Skeletal muscle tissue (tissue), 4 donors: ENCODE results near the gene HADHB. TPM values are rescaled to one million over a fixed set of nuclear protein-coding genes. Genes with fewer than 3 reads are reported as not detected.
"Not testable (repeated sequence)": the region's sequence is repeated elsewhere in the genome, so short reads cannot be mapped to it uniquely, and the experiment has no call there.

Source experiments
- H3K27ac ChIP-seq: one replicate; pipeline ENCODE4 v1.7.0; 2013; ENCODE audit warnings: mild to moderate bottlenecking, low read depth, low read length, inconsistent platforms
- H3K27me3 ChIP-seq, 3 donors: one replicate each; pipeline ENCODE4 v1.7.0; 2013; ENCODE audit warnings: low read length in 3 of 3; ENCODE audit not compliant: control insufficient read depth in 3 of 3, insufficient read depth in 3 of 3
- H3K36me3 ChIP-seq, 3 donors: one replicate each; pipeline ENCODE4 v1.7.0; 2013; ENCODE audit warnings: low read length in 3 of 3; ENCODE audit not compliant: control insufficient read depth in 3 of 3, insufficient read depth in 3 of 3
- H3K4me1 ChIP-seq, 3 donors: one replicate each; pipeline ENCODE4 v1.7.0; 2013; ENCODE audit warnings: low read length in 3 of 3, mild to moderate bottlenecking in 3 of 3; ENCODE audit not compliant: control insufficient read depth in 3 of 3, insufficient read depth in 3 of 3
- H3K4me3 ChIP-seq, 3 donors: one replicate each; pipeline ENCODE4 v1.7.0; 2013; ENCODE audit warnings: low read length in 3 of 3
- H3K9ac ChIP-seq, 3 donors: one replicate each; pipeline ENCODE4 v1.7.0; 2013; ENCODE audit warnings: low read length in 3 of 3, mild to moderate bottlenecking in 3 of 3, moderate library complexity in 2 of 3, low read depth in 1 of 3
- H3K9me3 ChIP-seq, 3 donors: one replicate each; pipeline ENCODE4 v1.7.0; 2013; ENCODE audit warnings: low read length in 3 of 3; ENCODE audit not compliant: control insufficient read depth in 3 of 3
- total RNA-seq: library from RNA; depleted of rRNA; stranded (reverse); fragments of >200 nt; gene quantifications from one replicate; pipeline ENCODE4 v1.2.3, GENCODE V29; 2014
- donor health status: Osteomylitis.

HADHB gene
- total RNA-seq, 1 donor from 2014 or later: 118 TPM

GRCh38 chr2:26302846-26303245 is 58.1 kb downstream of the HADHB start:
- no peak overlapping the region for H3K27ac ChIP-seq
- H3K36me3 ChIP-seq: no peaks in the 10 kb centered on the region
- no peaks in the 10 kb centered on the region for H3K27me3 ChIP-seq
- H3K4me3 ChIP-seq: no peak overlapping the region
- peaks cover 10 to 21% (median 12%) of the 10 kb centered on the region in 3 donors for H3K4me1 ChIP-seq
- H3K9me3 ChIP-seq: no peaks in the 10 kb centered on the region
- no peak overlapping the region for H3K9ac ChIP-seq

- not testable (repeated sequence) for H3K27me3 ChIP-seq, H3K9me3 ChIP-seq, H3K4me3 ChIP-seq, H3K36me3 ChIP-seq, H3K27ac ChIP-seq, H3K4me1 ChIP-seq, H3K9ac ChIP-seq
Measured at GRCh38 chr2:26305094-26305493, 60.4 kb downstream of the HADHB start.

GRCh38 chr2:26305540-26305939 is 60.8 kb downstream of the HADHB start:
- H3K9me3 ChIP-seq: no peaks in the 10 kb centered on the region

GRCh38 chr2:26309921-26310320 is 65.2 kb downstream of the HADHB start:
- Histone ChIP-seq H3K9me3 (no peaks in the 10 kb centered on the region), H3K36me3 (no peaks in the 10 kb centered on the region), H3K4me3 (no peak overlapping the region), H3K4me1 (no peaks in the 10 kb centered on the region), H3K27ac (no peak overlapping the region), H3K9ac (no peak overlapping the region), H3K27me3 (no peaks in the 10 kb centered on the region)

More at GRCh38 chr2:26305540-26305939, 60.8 kb downstream of the HADHB start:
- Histone ChIP-seq H3K27me3 (no peaks in the 10 kb centered on the region), H3K27ac (no peak overlapping the region), H3K4me1 (peaks cover 0 to 6% (median 3%) of the 10 kb centered on the region in 3 donors), H3K4me3 (no peak overlapping the region), H3K36me3 (no peaks in the 10 kb centered on the region), H3K9ac (no peak overlapping the region)

- H3K9me3 ChIP-seq: no peaks in the 10 kb centered on the region
- no peak overlapping the region for H3K4me3 ChIP-seq
- no peak overlapping the region for H3K27ac ChIP-seq
- H3K9ac ChIP-seq: no peak overlapping the region
- no peaks in the 10 kb centered on the region for H3K36me3 ChIP-seq
- H3K27me3 ChIP-seq: no peaks in the 10 kb centered on the region
- no peaks in the 10 kb centered on the region for H3K4me1 ChIP-seq
Measured at GRCh38 chr2:26312471-26312870, 67.7 kb downstream of the HADHB start.

- Histone ChIP-seq H3K4me1 (no peaks in the 10 kb centered on the region), H3K9ac (no peak overlapping the region), H3K27ac (no peak overlapping the region), H3K27me3 (no peaks in the 10 kb centered on the region), H3K4me3 (no peak overlapping the region), H3K9me3 (no peaks in the 10 kb centered on the region), H3K36me3 (no peaks in the 10 kb centered on the region)
Measured at GRCh38 chr2:26313446-26313845, 68.7 kb downstream of the HADHB start.

- no peaks in the 10 kb centered on the region for H3K4me1 ChIP-seq
- H3K9ac ChIP-seq: no peak overlapping the region
Measured at GRCh38 chr2:26314243-26314642, 69.5 kb downstream of the HADHB start.

GRCh38 chr2:26316041-26316440 is 71.3 kb downstream of the HADHB start:
- H3K9ac ChIP-seq: no peak overlapping the region
- H3K9me3 ChIP-seq: no peaks in the 10 kb centered on the region
- no peak overlapping the region for H3K27ac ChIP-seq
- H3K4me1 ChIP-seq: no peaks in the 10 kb centered on the region
- H3K27me3 ChIP-seq: no peaks in the 10 kb centered on the region
- H3K36me3 ChIP-seq: no peaks in the 10 kb centered on the region
- H3K4me3 ChIP-seq: no peak overlapping the region

More at GRCh38 chr2:26314243-26314642, 69.5 kb downstream of the HADHB start:
- Histone ChIP-seq H3K27ac (no peak overlapping the region), H3K9me3 (no peaks in the 10 kb centered on the region), H3K36me3 (no peaks in the 10 kb centered on the region), H3K27me3 (no peaks in the 10 kb centered on the region), H3K4me3 (no peak overlapping the region)

GRCh38 chr2:26316845-26317244 is 72.1 kb downstream of the HADHB start:
- H3K27me3 ChIP-seq: no peaks in the 10 kb centered on the region
- H3K4me3 ChIP-seq: no peak overlapping the region
- no peaks in the 10 kb centered on the region for H3K36me3 ChIP-seq
- no peaks in the 10 kb centered on the region for H3K9me3 ChIP-seq
- no peaks in the 10 kb centered on the region for H3K4me1 ChIP-seq
- H3K27ac ChIP-seq: no peak overlapping the region
- H3K9ac ChIP-seq: no peak overlapping the region

- no peak overlapping the region for H3K27ac ChIP-seq
- no peaks in the 10 kb centered on the region for H3K27me3 ChIP-seq
- no peaks in the 10 kb centered on the region for H3K36me3 ChIP-seq
- H3K4me3 ChIP-seq: no peak overlapping the region
- H3K9ac ChIP-seq: no peak overlapping the region
- no peaks in the 10 kb centered on the region for H3K4me1 ChIP-seq
- no peaks in the 10 kb centered on the region for H3K9me3 ChIP-seq
Measured at GRCh38 chr2:26317377-26318105, 72.8 kb downstream of the HADHB start.
